Measurements from ENCODE around the gene OR1F1.
"Not testable (repeated sequence)": the region's sequence is repeated elsewhere in the genome, so short reads cannot be mapped to it uniquely, and the experiment has no call there.

The OR1F1 gene

GRCh38 chr16:3173892-3174617 lies 13.9 kb upstream of the OR1F1 start:
- DNase-seq: no peak

- DNase-seq: no peak
Observed at GRCh38 chr16:3174618-3175148, 13.3 kb upstream of the OR1F1 start.

- DNase-seq: no peak
Observed at GRCh38 chr16:3175157-3176093, 12.6 kb upstream of the OR1F1 start.

GRCh38 chr16:3179651-3180050 lies 8.4 kb upstream of the OR1F1 start:
- no peak for DNase-seq

- no peak for DNase-seq
Observed at GRCh38 chr16:3180445-3180878, 7.5 kb upstream of the OR1F1 start.

GRCh38 chr16:3182293-3182607 lies 5.8 kb upstream of the OR1F1 start:
- not testable (repeated sequence) for DNase-seq

- peak in 1 of 51 donors; percentile 5 for DNase-seq
Observed at GRCh38 chr16:3182608-3183444, 5.2 kb upstream of the OR1F1 start.

GRCh38 chr16:3183445-3184139 lies 4.4 kb upstream of the OR1F1 start:
- no peak for DNase-seq

- DNase-seq: no peak
Observed at GRCh38 chr16:3186946-3187690, 886 bp upstream of the OR1F1 start.

- DNase-seq: no peak
Observed at GRCh38 chr16:3188675-3188924, 596 bp downstream of the OR1F1 start.

GRCh38 chr16:3188925-3189825 lies 1.2 kb downstream of the OR1F1 start:
- DNase-seq: no peak

- no peak for DNase-seq
Observed at GRCh38 chr16:3189869-3190268, 1.9 kb downstream of the OR1F1 start.

- no peak for DNase-seq
Observed at GRCh38 chr16:3190949-3191353, 2.9 kb downstream of the OR1F1 start.

- no peak for DNase-seq
Observed at GRCh38 chr16:3192476-3193019, 4.5 kb downstream of the OR1F1 start.

GRCh38 chr16:3193221-3194212 lies 5.5 kb downstream of the OR1F1 start:
- DNase-seq: no peak

GRCh38 chr16:3194792-3195191 lies 6.8 kb downstream of the OR1F1 start:
- no peak for DNase-seq

GRCh38 chr16:3195975-3196374 lies 8.0 kb downstream of the OR1F1 start:
- no peak for DNase-seq
